Measurements from ENCODE around the gene GOLPH3. TPM values are rescaled to one million over a fixed set of nuclear protein-coding genes. Genes with fewer than 3 reads are reported as not detected.

The GOLPH3 gene
- total and polyA plus RNA-seq, 2 of the 8 experiments (the other 6 are each of a cell fraction or from before 2014, with no cell fraction given): 53.7 to 93.6 TPM

DNA sequence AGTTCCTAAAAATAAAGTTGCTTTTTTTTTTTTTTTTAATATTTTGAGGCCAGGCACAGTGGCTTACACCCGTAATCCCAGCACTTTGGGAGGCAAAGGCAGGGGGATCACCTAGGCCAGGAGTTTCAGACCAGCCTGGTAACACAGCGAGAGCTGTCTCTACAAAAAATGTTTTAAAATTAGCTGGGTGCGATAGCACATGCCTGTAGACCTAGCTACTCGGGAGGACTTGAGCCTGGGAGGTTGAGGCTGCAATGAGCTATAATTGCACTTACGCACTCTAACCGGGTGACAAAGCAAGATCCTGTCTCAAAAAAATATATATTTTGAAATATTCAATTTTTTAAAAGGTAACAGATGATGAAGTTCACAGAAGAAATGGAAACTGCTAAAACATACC is 22.9 kb downstream of the GOLPH3 start:
- no peak overlapping the region for H4K8ac ChIP-seq (ENCODE audit: extremely low read depth, insufficient read depth, low read length)
- CTCF ChIA-PET (ENCODE audit: partially characterized antibody): interaction anchor here (0.7 to 1.4 kb wide), 2 partner anchors 58 to 93 kb away, joined by 3 to 4 read pairs; no protein-coding TSS in a partner anchor
- no peak overlapping the region for H2BK12ac ChIP-seq (ENCODE audit: low read depth, low read length)
- no peak overlapping the region for H3K56ac ChIP-seq (replicated peaks; ENCODE audit: insufficient read length, low read depth, low read length)
- FAIRE-seq (no peak), DNase-seq (ENCODE audit: low read depth in 1 of 2, low spot score in 2 of 2) (no peak)
- H2BK20ac ChIP-seq (ENCODE audit: low read length): no peak overlapping the region
- no peak overlapping the region for H2BK120ac ChIP-seq (replicated peaks; ENCODE audit: low read depth, low read length)
- no peak overlapping the region for H3K4me3 ChIP-seq (ENCODE audit: extremely low read depth in 1 of 4, insufficient read depth in 2 of 4, low read depth in 3 of 4, low read length in 4 of 4)
- H3K23ac ChIP-seq (ENCODE audit: insufficient read length): no peak overlapping the region
- no peak overlapping the region for H3K4me2 ChIP-seq (ENCODE audit: insufficient read depth in 1 of 2, low read depth in 2 of 2, low read length in 2 of 2)
- H2BK15ac ChIP-seq (ENCODE audit: low read length): no peak overlapping the region
- no peak overlapping the region for H3K18ac ChIP-seq (ENCODE audit: extremely low read depth, low read length)
- H3K4me1 ChIP-seq (replicated peaks in 1 of 4; ENCODE audit: control insufficient read depth in 3 of 4, insufficient read depth in 4 of 4, low read length in 3 of 4): no peaks in the 10 kb centered on the region
- H4K20me1 ChIP-seq (replicated peaks in 1 of 2; ENCODE audit: control insufficient read depth in 1 of 2, insufficient read depth in 2 of 2, low read length in 2 of 2): peaks cover 8 to 15% of the 10 kb centered on the region in 2 experiments
- no peak overlapping the region for H4K5ac ChIP-seq (ENCODE audit: insufficient read length, low read depth, low read length)
- no peak overlapping the region for H3K14ac ChIP-seq (ENCODE audit: insufficient read length)
- H3K79me2 ChIP-seq (ENCODE audit: control insufficient read depth in 1 of 2, insufficient read depth in 2 of 2, low read length in 2 of 2): peaks cover 16 to 100% of the 10 kb centered on the region in 2 experiments
- H4K91ac ChIP-seq (replicated peaks; ENCODE audit: insufficient read length, low read length): no peak overlapping the region
- POLR2A ChIA-PET (ENCODE audit: partially characterized antibody): interaction anchor here (1.0 to 1.2 kb wide), 2 partner anchors 11 to 17 kb away, joined by 4 to 5 read pairs; no protein-coding TSS in a partner anchor
- H3K27ac ChIP-seq (ENCODE audit: low read depth, low read length): no peak overlapping the region
- H3K36me3 ChIP-seq (ENCODE audit: control insufficient read depth in 2 of 4, insufficient read depth in 4 of 4, low read length in 3 of 4): no peaks in the 10 kb centered on the region
- no peak overlapping the region for H2BK5ac ChIP-seq (ENCODE audit: low read depth, low read length)
- WGBS, 2 experiments (ENCODE audit: extremely low coverage in 1 of 2, insufficient coverage in 1 of 2, insufficient read length in 1 of 2, insufficient replicate concordance in 2 of 2, low coverage in 1 of 2, low lambda C conversion rate in 2 of 2, missing lambda C conversion rate in 1 of 2): 92% methylated on average over 6 of the region's 6 CpGs; no CpG with 5 or more reads in 1 of the 2 experiments
- H3K9ac ChIP-seq (replicated peaks in 1 of 4; ENCODE audit: extremely low read depth in 1 of 4, low read depth in 3 of 4, low read length in 3 of 4): no peak overlapping the region
- H2AK5ac ChIP-seq (ENCODE audit: low read depth, low read length): no peak overlapping the region
- H3K23me2 ChIP-seq (ENCODE audit: low read depth, low read length): no peaks in the 10 kb centered on the region
- H3K79me1 ChIP-seq (ENCODE audit: low read depth, low read length): peaks cover 2% of the 10 kb centered on the region; the same call in 1 of the 2 replicates
- H3K9me3 ChIP-seq (ENCODE audit: insufficient read depth in 2 of 2, low read depth in 1 of 2, low read length in 1 of 2): no peaks in the 10 kb centered on the region
- no peaks in the 10 kb centered on the region for H3K27me3 ChIP-seq (replicated peaks in 1 of 4; ENCODE audit: control insufficient read depth in 3 of 4, extremely low read depth in 1 of 4, insufficient read depth in 3 of 4, low read length in 3 of 4)
- H2AFZ ChIP-seq (ENCODE audit: low read length): no peak overlapping the region
- no peak overlapping the region for H3K4ac ChIP-seq (replicated peaks; ENCODE audit: insufficient read length, low read depth, low read length)
- TF ChIP-seq ATF3 (IDR thresholded peaks at IDR 0.05; ENCODE audit: insufficient read depth, low read depth, low read length) (no peak), JUND (IDR thresholded peaks at IDR 0.05; ENCODE audit: low read length) (no peak), TCF12 (IDR thresholded peaks at IDR 0.05; ENCODE audit: low read depth, low read length) (no peak), CBX8 (IDR thresholded peaks at IDR 0.05; ENCODE audit: borderline replicate concordance, low read depth, low read length) (no peak), SRF (IDR thresholded peaks at IDR 0.05; ENCODE audit: low read depth, low read length) (no peak), GTF2F1 (IDR thresholded peaks at IDR 0.05; ENCODE audit: borderline replicate concordance, low read depth, low read length) (no peak), TAF1 (IDR thresholded peaks at IDR 0.05; ENCODE audit: low read depth, low read length) (no peak), PHF8 (conservative IDR thresholded peaks at IDR 0.05; ENCODE audit: low read depth, low read length) (no peak), YY1 (IDR thresholded peaks at IDR 0.05; ENCODE audit: low read depth, low read length) (no peak), USF2 (IDR thresholded peaks at IDR 0.05; ENCODE audit: low read length) (no peak), HDAC6 (IDR thresholded peaks at IDR 0.05; ENCODE audit: low read depth, low read length) (no peak), EGR1 (IDR thresholded peaks at IDR 0.05; ENCODE audit: borderline replicate concordance, low read depth, low read length) (no peak)
- TF ChIP-seq, protein P1, sequence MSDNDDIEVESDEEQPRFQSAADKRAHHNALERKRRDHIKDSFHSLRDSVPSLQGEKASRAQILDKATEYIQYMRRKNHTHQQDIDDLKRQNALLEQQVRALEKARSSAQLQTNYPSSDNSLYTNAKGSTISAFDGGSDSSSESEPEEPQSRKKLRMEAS (IDR thresholded peaks at IDR 0.05): no peak

Data from H1 (cell line).